ENCODE results near the gene EXO1. TPM values are rescaled to one million over a fixed set of nuclear protein-coding genes. Genes with fewer than 3 reads are reported as not detected.
A peak's percentile ranks its signal among the peaks of the same experiment; 100 is the strongest.

EXO1 gene
- total and polyA plus RNA-seq, 2 donors (not counting 1 experiment from before 2014, with no cell fraction given) = 0.73 to 1.2 TPM

GRCh38 chr1:241837901-241838300, 10.1 kb upstream of the EXO1 start:
- no peaks in the 10 kb centered on the region for H3K9me3 ChIP-seq (ENCODE audit: control extremely low read depth in 1 of 3, control insufficient read depth in 2 of 3, insufficient read depth in 1 of 3, low read length in 2 of 3)
- H3K4me1 ChIP-seq (ENCODE audit: control insufficient read depth in 2 of 2, insufficient read depth in 2 of 2, low read length in 2 of 2) = peaks cover 11 to 20% of the 10 kb centered on the region in 2 donors
- no peak overlapping the region for H3K4me3 ChIP-seq (ENCODE audit: control extremely low read depth in 1 of 5, extremely low read depth in 1 of 5, insufficient read depth in 1 of 5, low read depth in 2 of 5, low read length in 4 of 5)
- H3K27me3 Mint-ChIP-seq = peaks cover 4% of the 10 kb centered on the region
- no peak overlapping the region for H2AFZ ChIP-seq (ENCODE audit: insufficient read depth, low read depth, low read length, poor library complexity, severe bottlenecking)
- intact Hi-C loops (cut with micrococcal nuclease) = no loop called here
- H3K9me3 Mint-ChIP-seq (ENCODE audit: insufficient read depth) = no peaks in the 10 kb centered on the region
- no peak overlapping the region for H3K27ac ChIP-seq (ENCODE audit: low read length in 2 of 2)
- CTCF ChIA-PET = interaction anchor here (0.8 to 1.7 kb wide), 2 partner anchors 226 to 227 kb away, joined by 3 to 6 read pairs; no protein-coding TSS in a partner anchor
- H4K20me1 ChIP-seq (ENCODE audit: control insufficient read depth, insufficient read depth, low read length, poor library complexity, severe bottlenecking) = no peaks in the 10 kb centered on the region
- no peak for DNase-seq
- H3K27ac Mint-ChIP-seq = no peak overlapping the region
- peaks cover 14% of the 10 kb centered on the region for H3K4me1 Mint-ChIP-seq
- no peak overlapping the region for H3K4me2 ChIP-seq (replicated peaks; ENCODE audit: low read depth, low read length, poor library complexity, severe bottlenecking)
- H3K79me2 ChIP-seq (ENCODE audit: control insufficient read depth, insufficient read depth, low read length) = no peaks in the 10 kb centered on the region
- POLR2A ChIA-PET = no interaction called here
- H3K36me3 ChIP-seq (replicated peaks in 1 of 2; ENCODE audit: control extremely low read depth in 1 of 2, control insufficient read depth in 1 of 2, extremely low read depth in 1 of 2, insufficient read depth in 2 of 2, low read length in 1 of 2) = no peaks in the 10 kb centered on the region
- 100% methylated on average over 4 of the region's 4 CpGs for WGBS (ENCODE audit: insufficient coverage)
- H3K27me3 ChIP-seq (replicated peaks in 1 of 4; ENCODE audit: control extremely low read depth in 1 of 4, control insufficient read depth in 3 of 4, insufficient read depth in 4 of 4, low read length in 3 of 4) = no peaks in the 10 kb centered on the region
- no peak for ATAC-seq (ENCODE audit: low read depth)
- H3K4me3 Mint-ChIP-seq = no peak overlapping the region
- TF ChIP-seq EZH2 (IDR thresholded peaks at IDR 0.05; ENCODE audit: borderline replicate concordance, insufficient read depth, low read depth, low read length, poor library complexity, severe bottlenecking) (no peak), CTCF (IDR thresholded peaks at IDR 0.05) (no peak)
- H3K9ac ChIP-seq (ENCODE audit: low read length) = no peak overlapping the region

GRCh38 chr1:241838897-241839296, 9.1 kb upstream of the EXO1 start:
- ChIA-PET CTCF (interaction anchor here (0.8 to 1.7 kb wide), 2 partner anchors 227 to 228 kb away, joined by 3 to 6 read pairs; no protein-coding TSS in a partner anchor), POLR2A (no interaction called here)
- no peaks in the 10 kb centered on the region for H3K9me3 Mint-ChIP-seq (ENCODE audit: insufficient read depth)

More at GRCh38 chr1:241838897-241839296, 9.1 kb upstream of the EXO1 start:
- DNase-seq = peak; percentile 46
- Histone ChIP-seq H3K27me3 (replicated peaks in 1 of 4; ENCODE audit: control extremely low read depth in 1 of 4, control insufficient read depth in 3 of 4, insufficient read depth in 4 of 4, low read length in 3 of 4) (no peaks in the 10 kb centered on the region), H3K27ac (ENCODE audit: low read length in 2 of 2) (no peak overlapping the region), H3K79me2 (ENCODE audit: control insufficient read depth, insufficient read depth, low read length) (no peaks in the 10 kb centered on the region), H4K20me1 (ENCODE audit: control insufficient read depth, insufficient read depth, low read length, poor library complexity, severe bottlenecking) (no peaks in the 10 kb centered on the region), H3K4me3 (ENCODE audit: control extremely low read depth in 1 of 5, extremely low read depth in 1 of 5, insufficient read depth in 1 of 5, low read depth in 2 of 5, low read length in 4 of 5) (peak overlapping the region in 1 of 5 experiments; percentile 26), H3K4me1 (ENCODE audit: control insufficient read depth in 2 of 2, insufficient read depth in 2 of 2, low read length in 2 of 2) (peaks cover 11 to 20% of the 10 kb centered on the region in 2 donors), H3K36me3 (replicated peaks in 1 of 2; ENCODE audit: control extremely low read depth in 1 of 2, control insufficient read depth in 1 of 2, extremely low read depth in 1 of 2, insufficient read depth in 2 of 2, low read length in 1 of 2) (no peaks in the 10 kb centered on the region), H2AFZ (ENCODE audit: insufficient read depth, low read depth, low read length, poor library complexity, severe bottlenecking) (peak overlapping the region; percentile 23), H3K9ac (ENCODE audit: low read length) (no peak overlapping the region), H3K4me2 (replicated peaks; ENCODE audit: low read depth, low read length, poor library complexity, severe bottlenecking) (peak overlapping the region; percentile 34), H3K9me3 (ENCODE audit: control extremely low read depth in 1 of 3, control insufficient read depth in 2 of 3, insufficient read depth in 1 of 3, low read length in 2 of 3) (no peaks in the 10 kb centered on the region)
- Mint-ChIP-seq H3K4me3 (no peak overlapping the region), H3K27ac (no peak overlapping the region), H3K27me3 (peaks cover under 1% of the 10 kb centered on the region), H3K4me1 (peaks cover 14% of the 10 kb centered on the region)
- ATAC-seq (ENCODE audit: low read depth) = no peak
- TF ChIP-seq EZH2 (IDR thresholded peaks at IDR 0.05; ENCODE audit: borderline replicate concordance, insufficient read depth, low read depth, low read length, poor library complexity, severe bottlenecking) = no peak
- no peak for TF ChIP-seq CTCF (IDR thresholded peaks at IDR 0.05)
- 89% methylated on average over 2 of the region's 5 CpGs for WGBS (ENCODE audit: insufficient coverage)
- intact Hi-C loops (cut with micrococcal nuclease) = no loop called here

Measured in B cell (primary cell).